Ovary (tissue), 9 donors: ENCODE measurements around the gene KLHL3. TPM values are rescaled to one million over a fixed set of nuclear protein-coding genes. Genes with fewer than 3 reads are reported as not detected.

Experiments used
- DNase-seq, 5 donors: peaks; one replicate each; pipeline ENCODE4 v3.0.0-alpha.2; 2019 to 2020
- H3K27ac ChIP-seq, 2 donors: fragments of 200-600 bp; one replicate each; pipeline versions ENCODE4 v1.5.1 to v1.8.0; 2019 to 2022
- H3K27me3 ChIP-seq: fragments of 200-600 bp; one replicate; pipeline ENCODE4 v1.8.0; 2022
- H3K36me3 ChIP-seq: fragments of 200-600 bp; sonication (generic); one replicate; pipeline ENCODE4 v1.5.1; 2019
- H3K4me1 ChIP-seq: one replicate; pipeline ENCODE4 v1.8.1; 2013; ENCODE audit warnings: mild to moderate bottlenecking, moderate library complexity; ENCODE audit not compliant: insufficient read depth
- H3K4me3 ChIP-seq: fragments of 200-600 bp; sonication (generic); one replicate; pipeline ENCODE4 v1.5.1; 2017
- H3K9me3 ChIP-seq, 2 donors: fragments of 200-600 bp in 1 of 2; sonication (generic) in 1 of 2; one replicate each; pipeline versions ENCODE4 v1.5.1 to v1.8.1; 2013 to 2019; ENCODE audit warnings: mild to moderate bottlenecking in 1 of 2, moderate library complexity in 1 of 2
- CTCF ChIP-seq, 3 donors: fragments of 450-650 bp in 2 of 3; fragments of 200-600 bp in 1 of 3; IDR thresholded peaks; one replicate each; pipeline versions ENCODE4 v1.5.1 to v1.8.0; 2016 to 2022; ENCODE audit warnings: antibody characterized with exemption in 3 of 3, mild to moderate bottlenecking in 1 of 3
- EP300 ChIP-seq: sonication (generic); formaldehyde crosslinking; IDR thresholded peaks from one replicate; pipeline ENCODE4 v1.6.1; 2017; ENCODE audit warnings: antibody characterized with exemption
- POLR2A ChIP-seq: fragments of 450-650 bp; IDR thresholded peaks from one replicate; pipeline ENCODE4 v1.6.1; 2017; ENCODE audit warnings: antibody characterized with exemption, mild to moderate bottlenecking, moderate library complexity
- WGBS, 3 donors: extraction: QIAGEN DNeasy Blood & Tissue Kit in 1 of 3; methylation state at CpG; one replicate each; pipeline versions ENCODE4 v1.1.5 to v1.1.7; 2013 to 2017; 5-methylcytosine and 5-hydroxymethylcytosine counted together
- intact Hi-C, 4 donors: fragments of 100-400 bp; cut with DNase I; formaldehyde crosslinking; loops; one replicate each; pipeline versions ENCODE4 v1.11.0 to v1.15.1; 2022 to 2023
- microRNA counts: library from miRNA; unstranded; fragments of <30 nt; microRNA quantifications from one replicate; lab custom pipeline; 2016
- microRNA-seq, 3 donors: library from miRNA; unstranded; fragments of <30 nt; microRNA quantifications; one replicate each; pipeline versions ENCODE4 to v1.2.0, GENCODE V29; 2019 to 2020
- polyA plus RNA-seq, 2 donors: library from polyadenylated mRNA; stranded (reverse); fragments of 200-250 nt in 1 of 2; fragments of 350-450 nt in 1 of 2; fragmentation: Illumina TruSeq in 1 of 2; extraction: RNeasy Lipid Tissue Mini Kit (QIAGEN cat#74804) in 1 of 2; gene quantifications; one replicate each; pipeline ENCODE4 v1.2.3, GENCODE V29; 2013 to 2014
- small RNA-seq: library from RNA; depleted of rRNA; stranded (forward); fragments of <200 nt; gene quantifications from one replicate; pipeline ENCODE3, GENCODE V24; 2016
- total RNA-seq, 7 donors: library from RNA; depleted of rRNA in 2 of 7; stranded (reverse); fragments of >200 nt in 2 of 7; fragmentation: NEBNext Ultra II Directional in 3 of 7; extraction: Animal tissue kit (Norgen Biotek cat#: 25700) in 3 of 7; gene quantifications; one replicate each; pipeline versions ENCODE4 v1.1.0 to v1.2.4, GENCODE V29; 2016 to 2023
- donor health status: DM: no; HTN: no; CAD: no; lungs with moderate emphysema.
- donor health status: DM: no; HTN: no; CAD: no.
- donor health status: Bipolar disorder and iron deficiency.
- donor health status: DM: yes; HTN: yes; CAD: no.
- donor health status: DM: no; HTN: no; CAD: no.
- donor health status: DM: yes; HTN: yes; CAD: no.

KLHL3 gene
- total and polyA plus RNA-seq, 9 donors, result 2.9 to 15.7 (median 8.7) TPM

GRCh38 chr5:137572042-137572695, 163.7 kb downstream of the KLHL3 start:
- TF ChIP-seq POLR2A, result no peak
- no peak for TF ChIP-seq CTCF (IDR thresholded peaks at IDR 0.05)
- no peak for TF ChIP-seq EP300
- intact Hi-C loops, result no loop called here
- WGBS, 3 donors, result 79 to 83% (median 79%) methylated on average over 5 of the region's 5 CpGs
- Histone ChIP-seq H3K9me3 (no peaks in the 10 kb centered on the region), H3K27ac (no peak overlapping the region), H3K4me3 (no peak overlapping the region), H3K4me1 (no peaks in the 10 kb centered on the region), H3K27me3 (no peaks in the 10 kb centered on the region), H3K36me3 (no peaks in the 10 kb centered on the region)
- no peak for DNase-seq

- H3K27me3 ChIP-seq, result no peaks in the 10 kb centered on the region
- no peak for DNase-seq
- intact Hi-C loops, result no loop called here
- no peak overlapping the region for H3K27ac ChIP-seq
- H3K4me3 ChIP-seq, result no peak overlapping the region
- H3K36me3 ChIP-seq, result no peaks in the 10 kb centered on the region
- no peaks in the 10 kb centered on the region for H3K4me1 ChIP-seq
- WGBS, 3 donors, result 91 to 94% (median 91%) methylated on average over 6 of the region's 6 CpGs
- TF ChIP-seq EP300, result no peak
- no peak for TF ChIP-seq CTCF (IDR thresholded peaks at IDR 0.05)
- no peak for TF ChIP-seq POLR2A
- H3K9me3 ChIP-seq, result no peaks in the 10 kb centered on the region
These were observed 165.8 kb downstream of the KLHL3 start for GRCh38 chr5:137570070-137570469.

MicroRNA genes within 50 kb of the gene (microRNA counts, 767-probe panel; counts per million panel counts)
- 530 counts per million, percentile 78 among the panel's probes with 10 or more counts for microRNA hsa-miR-874 (lab: Ali Mortazavi, UCI)

Small RNA genes within 50 kb of the gene (microRNA-seq; reads per million reads assigned to microRNA genes)
- 162 to 995 (median 375) reads per million in 3 donors for gene MIR874

Small RNA genes within 50 kb of the gene (small RNA-seq; reads per million reads assigned to genes)
- gene MIR874, result 15.0 reads per million, percentile 86 among the genes with 10 or more reads in this experiment

Other genes with a start within 250 kb of the KLHL3 start
- gene SPOCK1, start 236.8 kb downstream of the KLHL3 start, total RNA-seq, result 10 to 100 TPM in 4 of 7 donors, 1 to 10 TPM in 3; 1.3 to 42.6 (median 10.8) TPM
- gene SPOCK1, start 236.8 kb downstream of the KLHL3 start, polyA plus RNA-seq, result 10 to 100 TPM in 1 of 2 donors, 1 to 10 TPM in 1; 2.4 to 28.2 TPM
- 10 to 100 TPM; 16.9 to 52.9 (median 48.3) TPM for gene HNRNPA0, start 18.3 kb upstream of the KLHL3 start, total RNA-seq
- 10 to 100 TPM; 26.2 to 41.5 TPM for gene HNRNPA0, start 18.3 kb upstream of the KLHL3 start, polyA plus RNA-seq
- gene MYOT, start 131.8 kb upstream of the KLHL3 start, total RNA-seq, result 1 to 10 TPM in 3 of 7 donors, under 1 TPM in 2, not detected in 2; 0.23 to 1.8 (median 1.1) TPM
- 1 to 10 TPM in 1 of 2 donors, under 1 TPM in 1; 0.51 to 2.2 TPM for gene MYOT, start 131.8 kb upstream of the KLHL3 start, polyA plus RNA-seq
- under 1 TPM in 1 of 7 donors, not detected in 6; 0.20 TPM for gene PKD2L2, start 153.4 kb upstream of the KLHL3 start, total RNA-seq
- under 1 TPM in 1 of 2 donors, not detected in 1; 0.05 TPM for gene PKD2L2, start 153.4 kb upstream of the KLHL3 start, polyA plus RNA-seq